Hepatocyte (in vitro differentiated cells): ENCODE results near the gene ZNF536.

Source experiments
- CTCF ChIP-seq: fragments of 200-600 bp; sonication (generic); IDR thresholded peaks from 2 replicates; pipeline ENCODE4 v1.5.1; 2016; ENCODE audit warnings: antibody characterized with exemption, mild to moderate bottlenecking; ENCODE audit not compliant: poor library complexity
- EZH2 ChIP-seq: fragments of 200-600 bp; sonication (generic); IDR thresholded peaks from 2 replicates; pipeline ENCODE4 v1.6.1; 2016; ENCODE audit warnings: antibody characterized with exemption, mild to moderate bottlenecking, borderline replicate concordance
- EZH2phosphoT487 ChIP-seq: fragments of 200-600 bp; sonication (generic); IDR thresholded peaks from one replicate; pipeline ENCODE4 v1.6.1; 2018; ENCODE audit warnings: antibody characterized with exemption, mild to moderate bottlenecking, low read depth, moderate library complexity; ENCODE audit not compliant: unreplicated experiment, severe bottlenecking

- TF ChIP-seq CTCF (no peak), EZH2 (no peak), EZH2phosphoT487 (no peak)
Measured at GRCh38 chr19:30444253-30444671, 72.1 kb downstream of the ZNF536 start.
